NCI-H345 (cell line): ENCODE results near the gene TSC1.
A peak's percentile ranks its signal among the peaks of the same experiment; 100 is the strongest.

Experiments used
- DNase-seq: peaks from one replicate; lab custom pipeline; 2025; lab: John Stamatoyannopoulos, UW

TSC1 gene

GRCh38 chr9:132887181-132888120, 57.0 kb downstream of the TSC1 start:
- no peak for DNase-seq

- DNase-seq, result no peak
Measured at GRCh38 chr9:132886334-132886725, 58.1 kb downstream of the TSC1 start.

DNA sequence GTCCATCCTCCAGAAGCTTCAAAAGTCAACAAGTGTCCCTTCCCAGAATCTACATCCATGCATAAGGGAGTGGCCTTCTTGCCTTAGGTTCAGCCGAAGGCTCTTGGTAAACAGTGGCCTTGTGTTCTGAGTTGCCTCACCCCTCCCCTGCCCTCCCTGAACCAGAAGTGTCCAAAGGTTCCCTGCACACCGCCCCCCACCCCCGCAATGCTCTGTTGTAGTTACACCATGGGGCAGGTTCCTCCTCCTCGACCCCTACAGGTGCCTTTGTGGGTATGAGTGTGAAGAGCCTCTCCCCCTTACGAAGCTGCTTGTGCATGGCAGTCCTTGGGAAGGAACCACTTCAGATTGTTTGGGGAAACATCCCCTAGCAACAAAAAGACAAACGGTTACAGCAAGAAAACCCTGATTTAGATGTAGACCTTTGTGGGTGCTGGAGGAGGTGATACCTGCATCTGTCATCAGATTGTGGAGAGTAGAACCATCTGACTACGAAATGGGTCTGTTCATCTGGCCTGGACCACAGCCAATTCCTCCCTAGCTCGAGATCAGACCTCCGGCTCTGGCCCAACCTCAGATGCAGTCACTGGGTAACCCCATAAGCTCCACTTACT, 58.6 kb downstream of the TSC1 start:
- DNase-seq, result no peak

GRCh38 chr9:132883349-132884294, 60.8 kb downstream of the TSC1 start:
- DNase-seq, result no peak

- DNase-seq, result no peak
Measured at GRCh38 chr9:132882616-132883015, 61.8 kb downstream of the TSC1 start.

GRCh38 chr9:132881826-132882225, 62.6 kb downstream of the TSC1 start:
- no peak for DNase-seq

- DNase-seq, result no peak
Measured at GRCh38 chr9:132880324-132880661, 64.1 kb downstream of the TSC1 start.

DNA sequence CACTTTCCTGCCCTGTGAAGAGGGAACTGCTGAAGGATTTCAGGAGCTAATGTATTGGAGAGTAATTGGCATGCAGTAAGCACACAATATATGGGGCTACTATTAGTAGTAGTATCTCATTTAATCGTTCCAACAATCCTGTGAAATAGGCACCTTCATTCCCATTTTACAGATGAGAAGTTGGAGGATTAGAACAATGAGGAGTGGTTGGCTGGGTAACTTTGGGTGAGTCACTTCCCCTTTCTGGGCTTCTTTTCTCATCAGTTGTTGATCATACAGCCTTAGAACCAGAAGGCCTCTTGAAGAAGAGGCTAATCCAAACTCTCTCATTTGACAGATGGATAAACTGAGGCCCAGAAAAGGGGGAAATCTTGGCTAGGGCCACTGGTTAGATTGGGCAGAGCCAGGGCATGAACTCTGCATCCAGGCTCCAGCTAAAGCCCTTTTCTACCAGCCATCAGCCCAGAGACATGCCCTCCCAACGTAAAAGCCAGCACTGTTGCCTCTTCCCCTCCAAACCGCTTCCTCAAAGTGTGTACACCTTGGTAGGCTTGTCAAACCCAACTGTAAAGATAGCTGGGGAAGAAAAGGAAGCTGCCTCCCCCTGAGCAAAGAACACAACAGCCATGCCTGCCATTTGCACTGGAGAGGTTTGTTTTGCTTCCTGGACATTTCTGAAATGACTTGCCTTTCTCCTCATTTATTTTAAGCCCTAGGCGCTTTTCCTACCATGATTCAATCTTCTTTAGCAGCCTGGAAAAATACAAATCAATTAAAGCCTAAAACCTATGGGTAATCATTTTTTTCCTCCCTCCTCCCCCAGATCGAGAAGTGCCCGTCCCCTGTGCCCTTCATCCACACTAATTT, 64.7 kb downstream of the TSC1 start:
- no peak for DNase-seq

- DNase-seq, result peak; percentile 55
Measured at GRCh38 chr9:132878695-132879456, 65.5 kb downstream of the TSC1 start, which contains the start of gene SPACA9. TSS of gene SPACA9 (plus strand) at chr9:132878898. CDS start at chr9:132883948, 5,050 bp downstream.

- peak; percentile 82 for DNase-seq
Measured at GRCh38 chr9:132877824-132878694, 66.4 kb downstream of the TSC1 start, which contains the start of gene AK8. TSS of gene AK8 (minus strand) at chr9:132878284. CDS start at chr9:132878255, 29 bp downstream.

DNA sequence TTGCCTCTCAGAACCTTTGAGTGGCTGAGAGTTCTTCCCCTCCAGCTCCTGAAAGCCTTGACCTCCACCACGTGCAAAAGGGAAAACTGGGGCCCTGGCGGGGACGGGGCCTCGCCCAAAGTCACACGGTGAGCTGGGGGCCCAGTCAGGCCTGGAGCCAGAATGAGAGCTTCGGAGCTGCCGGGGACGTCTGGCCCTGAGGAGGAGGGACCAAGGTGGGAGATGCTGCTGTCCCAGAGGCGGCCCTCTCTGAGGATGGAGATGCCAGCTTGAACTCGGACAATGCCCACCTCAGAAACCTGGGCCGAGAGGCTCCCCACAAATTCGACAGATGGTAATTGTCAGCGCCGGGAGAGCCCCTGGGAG, 67.0 kb downstream of the TSC1 start:
- DNase-seq, result no peak

DNA sequence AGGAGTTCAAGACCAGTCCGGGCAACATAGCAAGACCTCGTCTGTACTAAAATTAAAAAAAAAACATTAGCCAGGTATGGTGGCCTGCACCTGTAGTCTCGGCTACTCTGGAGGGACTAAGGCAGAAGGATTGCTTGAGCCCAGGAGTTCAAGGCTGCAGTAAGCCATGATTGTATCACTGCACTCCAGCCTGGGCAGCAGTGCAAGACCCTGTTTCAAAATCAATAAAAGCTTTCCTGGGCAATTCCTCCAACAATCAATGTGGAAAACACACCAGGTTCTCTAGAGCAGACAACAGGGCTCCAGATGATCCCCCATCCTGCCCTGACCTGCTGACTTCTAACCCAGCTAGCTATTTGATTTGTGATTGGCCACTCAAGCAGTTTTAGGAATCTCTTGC, 67.6 kb downstream of the TSC1 start:
- DNase-seq, result no peak

- no peak for DNase-seq
Measured at GRCh38 chr9:132875159-132875558, 69.3 kb downstream of the TSC1 start.

DNA sequence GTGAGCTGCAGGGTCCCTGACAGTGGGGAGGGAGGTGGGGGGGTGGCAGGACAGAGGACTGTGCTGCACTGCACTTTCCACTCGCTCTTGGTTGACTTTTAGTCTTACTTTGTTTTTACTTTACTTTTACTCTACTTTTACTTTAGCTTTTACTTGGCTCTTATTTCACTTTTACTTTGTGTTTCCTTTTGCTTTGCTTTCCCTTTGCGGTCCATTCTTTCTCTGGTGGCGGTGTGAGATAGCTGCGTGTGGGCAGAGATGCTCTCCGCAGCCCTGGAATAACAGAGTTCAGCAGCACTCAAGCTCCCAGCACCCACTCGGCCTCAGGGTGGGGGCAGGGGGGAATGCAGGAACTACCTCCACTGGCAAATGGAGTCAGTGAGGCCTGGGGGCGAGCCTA, 71.0 kb downstream of the TSC1 start:
- no peak for DNase-seq

GRCh38 chr9:132869266-132869665, 75.2 kb downstream of the TSC1 start:
- DNase-seq, result no peak

GRCh38 chr9:132866898-132867297, 77.5 kb downstream of the TSC1 start:
- no peak for DNase-seq

DNA sequence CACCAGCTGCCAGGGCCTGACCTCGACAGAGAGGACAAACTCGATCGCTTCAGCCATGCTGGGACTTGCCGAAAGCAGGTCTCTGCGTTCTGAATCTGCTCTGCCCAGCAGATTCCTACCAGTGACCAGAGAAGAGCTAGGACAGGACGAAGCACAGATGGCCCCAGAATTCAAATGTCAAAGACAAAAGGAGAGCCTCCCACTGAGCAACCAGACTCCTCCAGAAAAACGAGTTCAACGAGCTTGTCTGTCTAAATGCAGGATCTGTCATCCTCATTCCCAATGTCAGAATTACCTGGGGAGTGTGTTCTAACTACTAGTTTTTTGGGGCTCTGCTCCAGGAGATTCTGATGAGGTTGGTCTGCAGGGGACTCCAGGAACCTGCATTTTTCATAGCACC, 79.7 kb downstream of the TSC1 start:
- DNase-seq, result no peak

GRCh38 chr9:132864277-132864676, 80.1 kb downstream of the TSC1 start:
- no peak for DNase-seq

DNA sequence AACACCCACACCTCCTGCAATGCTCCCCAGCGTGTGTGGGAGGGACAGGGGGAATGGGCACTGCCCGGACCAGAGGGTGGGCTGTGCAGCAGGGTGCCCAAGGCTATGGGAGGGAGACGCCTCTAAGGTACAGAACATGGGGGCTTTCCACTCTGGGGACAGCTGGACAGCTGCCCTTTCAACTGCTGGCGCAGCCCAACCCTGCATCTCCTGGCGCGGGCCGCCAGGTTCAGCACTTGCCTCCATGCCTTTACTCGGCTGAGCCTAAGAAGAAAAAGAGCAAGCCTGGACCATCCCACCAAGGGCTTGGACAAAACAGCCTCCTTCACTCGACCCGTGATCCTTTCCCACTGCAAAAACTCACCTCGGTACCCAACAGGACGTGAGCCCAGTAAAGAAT, 81.3 kb downstream of the TSC1 start:
- no peak for DNase-seq

DNA sequence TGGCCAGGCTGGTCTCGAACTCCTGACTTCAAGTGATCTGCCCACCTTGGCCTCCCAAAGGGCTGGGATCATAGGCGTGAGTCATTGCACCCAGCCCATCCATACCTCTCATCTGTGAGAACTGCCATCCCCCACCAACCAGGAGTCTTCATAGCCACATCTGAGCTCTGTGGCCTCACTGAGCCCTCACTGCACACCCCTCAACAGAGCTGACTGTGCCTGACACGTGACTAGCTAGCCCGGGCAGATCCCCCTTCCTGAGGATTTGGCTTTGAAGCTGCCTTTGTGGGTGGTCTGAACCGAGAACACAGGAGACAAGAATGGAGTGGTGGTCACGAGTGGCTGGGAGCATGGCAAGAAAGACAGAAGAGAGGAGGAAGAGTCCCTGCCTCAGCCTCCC, 81.9 kb downstream of the TSC1 start:
- no peak for DNase-seq
